ENCODE results near the gene UGT1A4.

Gene UGT1A4

GRCh38 chr2:233803994-233804393 lies 85.5 kb downstream of the UGT1A4 start:
- Histone ChIP-seq H3K36me3 (ENCODE audit: control insufficient read depth, insufficient read depth, low read length, severe bottlenecking) (no peaks in the 10 kb centered on the region), H3K9me3 (ENCODE audit: control insufficient read depth, low read length) (peaks cover 4% of the 10 kb centered on the region), H3K27me3 (replicated peaks; ENCODE audit: control insufficient read depth, insufficient read depth, low read length) (peaks cover 35% of the 10 kb centered on the region), H3K9ac (ENCODE audit: low read length) (no peak overlapping the region), H3K4me1 (ENCODE audit: control insufficient read depth, insufficient read depth, low read length) (no peaks in the 10 kb centered on the region), H3K4me3 (ENCODE audit: low read length) (no peak overlapping the region)
- no peak for DNase-seq (ENCODE audit: low read depth)

GRCh38 chr2:233807215-233807865 lies 88.8 kb downstream of the UGT1A4 start:
- Histone ChIP-seq H3K9me3 (ENCODE audit: control insufficient read depth, low read length) (peaks cover 4% of the 10 kb centered on the region), H3K4me3 (ENCODE audit: low read length) (no peak overlapping the region), H3K9ac (ENCODE audit: low read length) (no peak overlapping the region), H3K27me3 (replicated peaks; ENCODE audit: control insufficient read depth, insufficient read depth, low read length) (peaks cover 28% of the 10 kb centered on the region), H3K36me3 (ENCODE audit: control insufficient read depth, insufficient read depth, low read length, severe bottlenecking) (no peaks in the 10 kb centered on the region), H3K4me1 (ENCODE audit: control insufficient read depth, insufficient read depth, low read length) (no peaks in the 10 kb centered on the region)
- DNase-seq (ENCODE audit: low read depth) = no peak

DNA sequence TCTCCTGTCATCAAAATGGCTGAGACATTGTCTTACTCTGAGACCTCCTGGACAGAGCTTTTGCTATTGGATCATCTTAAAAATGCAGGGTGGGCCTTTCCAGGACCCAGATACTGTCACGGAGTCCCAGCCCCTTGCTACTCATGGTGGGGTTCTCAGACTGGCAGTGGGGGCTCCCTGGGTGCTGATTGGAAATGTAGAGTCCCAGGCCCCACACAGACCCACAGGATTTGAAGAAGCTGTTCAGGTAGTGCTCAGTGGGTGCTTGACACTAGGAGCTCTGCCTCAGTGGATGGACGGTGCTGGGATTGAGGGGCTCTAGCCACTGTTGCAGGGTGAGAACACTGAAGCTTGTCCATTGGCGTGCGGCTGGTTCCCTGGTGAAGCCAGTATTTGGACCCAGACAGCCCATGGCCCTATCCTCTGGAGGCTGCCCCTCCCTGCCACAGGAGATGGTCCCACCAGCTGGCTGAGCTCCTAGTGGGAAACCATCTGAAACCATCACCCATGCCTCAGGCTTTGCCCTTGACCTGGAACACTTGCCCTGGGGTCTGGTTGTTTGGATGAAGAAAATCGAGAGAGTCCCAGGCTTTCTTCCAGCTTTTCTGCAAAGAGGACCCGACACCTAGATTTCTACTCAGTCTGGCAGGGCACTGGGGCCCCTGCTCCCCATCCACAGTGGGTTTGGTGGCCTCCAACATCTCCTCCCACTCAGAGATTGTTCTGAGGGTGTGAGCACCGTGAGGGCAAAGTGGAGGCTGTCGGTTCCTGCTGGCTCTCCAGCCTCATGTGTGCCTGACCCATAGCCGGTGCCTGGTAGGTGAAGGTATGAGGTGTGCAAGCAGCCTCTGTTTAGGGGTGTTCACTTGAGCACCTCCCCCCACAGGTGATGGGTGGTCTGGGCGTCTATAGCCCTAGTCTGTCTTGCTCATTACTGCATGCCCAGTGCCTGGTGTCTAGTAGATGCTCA lies 89.7 kb downstream of the UGT1A4 start:
- H3K4me3 ChIP-seq (ENCODE audit: low read length) = no peak overlapping the region
- H3K9ac ChIP-seq (ENCODE audit: low read length) = no peak overlapping the region
- DNase-seq (ENCODE audit: low read depth) = no peak
- peaks cover 20% of the 10 kb centered on the region for H3K27me3 ChIP-seq (replicated peaks; ENCODE audit: control insufficient read depth, insufficient read depth, low read length)
- no peaks in the 10 kb centered on the region for H3K36me3 ChIP-seq (ENCODE audit: control insufficient read depth, insufficient read depth, low read length, severe bottlenecking)
- no peaks in the 10 kb centered on the region for H3K4me1 ChIP-seq (ENCODE audit: control insufficient read depth, insufficient read depth, low read length)
- peaks cover 4% of the 10 kb centered on the region for H3K9me3 ChIP-seq (ENCODE audit: control insufficient read depth, low read length)

DNA sequence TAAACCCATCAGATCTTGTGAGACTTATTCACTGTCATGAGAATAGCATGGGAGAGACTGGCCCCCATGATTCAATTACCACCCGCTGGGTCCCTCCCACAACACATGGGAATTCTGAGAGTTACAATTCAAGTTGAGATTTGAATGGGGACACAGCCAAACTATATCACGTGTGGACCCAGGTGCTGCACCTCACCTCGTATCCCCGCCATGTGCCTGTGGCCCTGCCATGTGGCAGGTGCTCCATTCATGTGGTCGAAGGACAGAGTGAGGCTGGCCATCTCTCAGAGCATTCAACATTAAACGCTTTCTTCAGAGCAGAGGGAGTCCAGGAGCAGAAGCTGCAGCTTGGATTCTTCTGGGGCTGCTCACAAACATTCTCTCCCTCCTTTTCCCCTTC lies 91.8 kb downstream of the UGT1A4 start:
- DNase-seq (ENCODE audit: low read depth) = no peak
- Histone ChIP-seq H3K27me3 (replicated peaks; ENCODE audit: control insufficient read depth, insufficient read depth, low read length) (peaks cover 20% of the 10 kb centered on the region), H3K9ac (ENCODE audit: low read length) (no peak overlapping the region)

DNA sequence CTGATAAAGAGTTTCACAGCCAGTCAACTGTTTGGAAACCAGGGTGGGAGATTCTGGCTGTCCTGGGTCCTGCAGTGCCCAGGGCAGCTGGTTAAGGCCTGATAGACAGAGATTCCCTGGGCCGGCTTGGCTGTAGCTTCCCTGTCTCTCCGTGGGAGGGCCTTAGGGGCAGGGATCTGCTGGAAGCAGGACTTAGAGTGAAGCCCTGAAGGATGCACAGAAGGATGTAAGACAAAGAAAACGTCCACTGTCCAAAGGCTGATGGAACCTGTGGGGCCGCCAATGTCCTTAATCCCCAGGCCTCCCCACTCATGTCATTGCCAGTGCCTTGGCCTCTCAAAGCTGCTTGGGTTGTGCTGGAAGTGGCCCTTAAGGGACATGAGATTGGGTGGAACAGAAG lies 92.6 kb downstream of the UGT1A4 start:
- no peak overlapping the region for H3K4me3 ChIP-seq (ENCODE audit: low read length)
- H3K36me3 ChIP-seq (ENCODE audit: control insufficient read depth, insufficient read depth, low read length, severe bottlenecking) = no peaks in the 10 kb centered on the region
- H3K9me3 ChIP-seq (ENCODE audit: control insufficient read depth, low read length) = peaks cover 4% of the 10 kb centered on the region
- H3K4me1 ChIP-seq (ENCODE audit: control insufficient read depth, insufficient read depth, low read length) = peaks cover 2% of the 10 kb centered on the region
- no peak overlapping the region for H3K9ac ChIP-seq (ENCODE audit: low read length)
- H3K27me3 ChIP-seq (replicated peaks; ENCODE audit: control insufficient read depth, insufficient read depth, low read length) = peaks cover 20% of the 10 kb centered on the region
- no peak for DNase-seq (ENCODE audit: low read depth)

More for the DNA sequence above, 91.8 kb downstream of the UGT1A4 start:
- H3K36me3 ChIP-seq (ENCODE audit: control insufficient read depth, insufficient read depth, low read length, severe bottlenecking) = no peaks in the 10 kb centered on the region
- H3K9me3 ChIP-seq (ENCODE audit: control insufficient read depth, low read length) = peaks cover 4% of the 10 kb centered on the region
- no peaks in the 10 kb centered on the region for H3K4me1 ChIP-seq (ENCODE audit: control insufficient read depth, insufficient read depth, low read length)
- H3K4me3 ChIP-seq (ENCODE audit: low read length) = no peak overlapping the region

- H3K9ac ChIP-seq (ENCODE audit: low read length) = no peak overlapping the region
- no peak for DNase-seq (ENCODE audit: low read depth)
- peaks cover 8% of the 10 kb centered on the region for H3K4me1 ChIP-seq (ENCODE audit: control insufficient read depth, insufficient read depth, low read length)
- no peaks in the 10 kb centered on the region for H3K36me3 ChIP-seq (ENCODE audit: control insufficient read depth, insufficient read depth, low read length, severe bottlenecking)
- no peak overlapping the region for H3K4me3 ChIP-seq (ENCODE audit: low read length)
- H3K27me3 ChIP-seq (replicated peaks; ENCODE audit: control insufficient read depth, insufficient read depth, low read length) = peaks cover 20% of the 10 kb centered on the region
- no peaks in the 10 kb centered on the region for H3K9me3 ChIP-seq (ENCODE audit: control insufficient read depth, low read length)
Observed at GRCh38 chr2:233811732-233812131, 93.2 kb downstream of the UGT1A4 start.

DNA sequence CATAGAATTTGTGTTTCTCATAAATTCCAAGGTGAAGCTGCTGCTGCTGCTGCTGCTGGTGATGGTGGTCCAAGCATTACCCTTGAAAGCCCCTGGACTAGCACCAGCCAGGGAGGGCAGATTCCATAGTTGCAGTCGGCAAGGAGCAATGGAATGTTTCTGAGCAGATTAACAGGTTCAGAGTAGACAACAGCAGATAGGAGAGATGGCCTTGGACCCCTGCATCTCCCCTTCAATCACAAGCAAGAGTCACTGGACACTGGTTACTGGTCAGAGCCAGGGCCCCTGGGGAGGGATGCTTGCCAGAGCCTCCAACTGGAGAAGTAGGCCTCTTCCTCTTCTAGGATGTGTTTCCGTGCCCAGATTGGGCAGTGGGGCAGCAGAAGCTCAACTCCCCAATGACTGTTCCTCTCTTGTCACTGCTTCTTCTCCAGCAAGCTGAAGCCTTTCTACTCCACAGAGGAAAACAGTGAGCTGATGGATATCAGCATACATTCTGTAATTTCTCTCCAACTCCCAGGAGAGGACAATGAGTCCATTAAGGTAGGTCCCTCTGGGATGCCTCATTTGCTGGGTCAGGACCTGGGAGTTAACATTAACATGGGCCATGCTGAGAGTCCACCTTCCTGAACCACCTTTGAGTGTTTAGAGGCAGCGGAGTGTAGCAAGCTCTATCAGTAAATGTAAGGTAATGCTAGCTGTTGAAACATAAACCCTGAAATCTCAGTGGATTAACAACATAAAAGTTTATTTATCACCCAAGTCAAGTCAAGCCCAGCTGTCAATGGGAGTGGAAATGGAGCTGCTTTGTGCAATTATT lies 94.9 kb downstream of the UGT1A4 start:
- H3K4me1 ChIP-seq (ENCODE audit: control insufficient read depth, insufficient read depth, low read length) = peaks cover 24% of the 10 kb centered on the region
- H3K27me3 ChIP-seq (replicated peaks; ENCODE audit: control insufficient read depth, insufficient read depth, low read length) = peaks cover 13% of the 10 kb centered on the region
- H3K36me3 ChIP-seq (ENCODE audit: control insufficient read depth, insufficient read depth, low read length, severe bottlenecking) = no peaks in the 10 kb centered on the region
- H3K9me3 ChIP-seq (ENCODE audit: control insufficient read depth, low read length) = no peaks in the 10 kb centered on the region
- no peak overlapping the region for H3K4me3 ChIP-seq (ENCODE audit: low read length)
- no peak for DNase-seq (ENCODE audit: low read depth)
- no peak overlapping the region for H3K9ac ChIP-seq (ENCODE audit: low read length)

DNA sequence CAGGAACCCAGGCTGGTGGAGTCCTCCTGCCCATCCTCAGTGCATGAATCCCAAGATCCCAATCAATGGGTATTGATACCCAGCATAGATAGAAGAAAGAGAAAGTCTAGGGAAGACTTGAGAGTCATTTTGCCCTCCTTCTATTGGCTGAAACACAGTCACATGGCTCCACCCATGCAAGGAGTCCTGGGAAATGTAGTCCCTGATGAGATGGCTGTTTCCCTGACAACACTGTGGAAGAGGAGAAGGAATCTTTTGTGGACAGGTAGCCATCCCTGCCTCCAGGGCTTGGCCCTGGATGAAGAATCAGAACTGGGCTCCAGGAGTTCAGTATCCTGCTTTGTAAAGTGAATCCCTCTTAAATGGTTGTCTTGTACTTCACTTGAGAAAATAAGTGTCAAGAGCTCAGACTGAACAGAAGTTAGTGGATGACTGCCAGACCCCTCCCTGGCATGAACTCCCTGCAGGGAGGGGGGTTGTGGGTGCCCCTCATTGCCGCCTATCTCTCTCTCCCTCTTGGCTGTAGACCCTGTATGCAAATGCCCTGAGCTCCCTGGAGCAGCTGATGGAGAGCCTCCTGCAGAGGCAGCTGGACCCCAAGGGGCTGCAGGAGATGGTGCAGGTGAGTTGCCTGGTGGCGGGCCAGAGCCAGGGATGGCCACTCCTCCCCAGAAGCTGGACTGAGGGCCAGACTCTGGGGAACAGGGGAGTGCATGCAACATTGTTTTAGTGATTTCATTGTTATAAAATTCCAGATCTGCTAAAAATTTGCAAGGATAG lies 95.7 kb downstream of the UGT1A4 start:
- H3K36me3 ChIP-seq (ENCODE audit: control insufficient read depth, insufficient read depth, low read length, severe bottlenecking) = no peaks in the 10 kb centered on the region
- peak; percentile 6 for DNase-seq (ENCODE audit: low read depth)
- H3K9ac ChIP-seq (ENCODE audit: low read length) = no peak overlapping the region
- no peak overlapping the region for H3K4me3 ChIP-seq (ENCODE audit: low read length)
- H3K4me1 ChIP-seq (ENCODE audit: control insufficient read depth, insufficient read depth, low read length) = peaks cover 24% of the 10 kb centered on the region
- peaks cover 8% of the 10 kb centered on the region for H3K27me3 ChIP-seq (replicated peaks; ENCODE audit: control insufficient read depth, insufficient read depth, low read length)
- H3K9me3 ChIP-seq (ENCODE audit: control insufficient read depth, low read length) = no peaks in the 10 kb centered on the region

- no peaks in the 10 kb centered on the region for H3K36me3 ChIP-seq (ENCODE audit: control insufficient read depth, insufficient read depth, low read length, severe bottlenecking)
- no peaks in the 10 kb centered on the region for H3K27me3 ChIP-seq (replicated peaks; ENCODE audit: control insufficient read depth, insufficient read depth, low read length)
- peaks cover 28% of the 10 kb centered on the region for H3K4me1 ChIP-seq (ENCODE audit: control insufficient read depth, insufficient read depth, low read length)
- no peaks in the 10 kb centered on the region for H3K9me3 ChIP-seq (ENCODE audit: control insufficient read depth, low read length)
- peak; percentile 67 for DNase-seq (ENCODE audit: low read depth)
- H3K9ac ChIP-seq (ENCODE audit: low read length) = no peak overlapping the region
- no peak overlapping the region for H3K4me3 ChIP-seq (ENCODE audit: low read length)
Observed at GRCh38 chr2:233815861-233816260, 97.3 kb downstream of the UGT1A4 start.

- no peaks in the 10 kb centered on the region for H3K9me3 ChIP-seq (ENCODE audit: control insufficient read depth, low read length)
Observed at GRCh38 chr2:233816334-233816733, 97.8 kb downstream of the UGT1A4 start.

More at GRCh38 chr2:233816334-233816733, 97.8 kb downstream of the UGT1A4 start:
- H3K9ac ChIP-seq (ENCODE audit: low read length) = peak overlapping the region; percentile 35
- H3K4me3 ChIP-seq (ENCODE audit: low read length) = no peak overlapping the region
- peaks cover 28% of the 10 kb centered on the region for H3K4me1 ChIP-seq (ENCODE audit: control insufficient read depth, insufficient read depth, low read length)
- peak; percentile 15 for DNase-seq (ENCODE audit: low read depth)
- H3K36me3 ChIP-seq (ENCODE audit: control insufficient read depth, insufficient read depth, low read length, severe bottlenecking) = no peaks in the 10 kb centered on the region
- H3K27me3 ChIP-seq (replicated peaks; ENCODE audit: control insufficient read depth, insufficient read depth, low read length) = peaks cover 2% of the 10 kb centered on the region

Data from adipocyte (in vitro differentiated cells).